Brain microvascular endothelial cell (primary cell): Measurements from ENCODE around the gene STARD5.
A peak's percentile ranks its signal among the peaks of the same experiment; 100 is the strongest.

ENCODE experiments used
- DNase-seq: peaks from one replicate; pipeline ENCODE4 v3.0.0-alpha.2; 2020
- H3K27ac ChIP-seq: fragments of 250-450 bp; sonication (Bioruptor Pico); 2 replicates; pipeline ENCODE4 v1.5.1; 2020; ENCODE audit warnings: mild to moderate bottlenecking, moderate library complexity
- H3K27me3 ChIP-seq: fragments of 250-450 bp; sonication (Bioruptor Pico); replicated peaks from 2 replicates; pipeline ENCODE4 v1.5.1; 2020; ENCODE audit warnings: mild to moderate bottlenecking
- H3K36me3 ChIP-seq: fragments of 250-450 bp; sonication (Bioruptor Pico); replicated peaks from 2 replicates; pipeline ENCODE4 v1.5.1; 2020; ENCODE audit warnings: mild to moderate bottlenecking
- H3K4me3 ChIP-seq: 2 replicates; pipeline ENCODE4 v1.5.1; 2011; ENCODE audit warnings: low read depth, mild to moderate bottlenecking, control low read depth, low read length, moderate library complexity
- in situ Hi-C: cut with HindIII; loops from 2 replicates; pipeline ENCODE4 v1.10.0; 2017; ENCODE audit warnings: low sequenced_read_pairs, low pct_ligation_motif_present
- TF ChIP-seq, protein P1 (sequence below): IDR thresholded peaks from 2 replicates; pipeline ENCODE4 v1.5.1; 2011; ENCODE audit warnings: low read depth, mild to moderate bottlenecking, moderate library complexity, low read length, control low read depth, inconsistent platforms; ENCODE audit errors: missing control alignments

Gene STARD5

GRCh38 chr15:81278306-81279029 lies 45.5 kb downstream of the STARD5 start:
- no peak for DNase-seq
- H3K27ac ChIP-seq: no peak overlapping the region
- in situ Hi-C loops: no loop called here
- no peaks in the 10 kb centered on the region for H3K27me3 ChIP-seq
- TF ChIP-seq, protein P1, sequence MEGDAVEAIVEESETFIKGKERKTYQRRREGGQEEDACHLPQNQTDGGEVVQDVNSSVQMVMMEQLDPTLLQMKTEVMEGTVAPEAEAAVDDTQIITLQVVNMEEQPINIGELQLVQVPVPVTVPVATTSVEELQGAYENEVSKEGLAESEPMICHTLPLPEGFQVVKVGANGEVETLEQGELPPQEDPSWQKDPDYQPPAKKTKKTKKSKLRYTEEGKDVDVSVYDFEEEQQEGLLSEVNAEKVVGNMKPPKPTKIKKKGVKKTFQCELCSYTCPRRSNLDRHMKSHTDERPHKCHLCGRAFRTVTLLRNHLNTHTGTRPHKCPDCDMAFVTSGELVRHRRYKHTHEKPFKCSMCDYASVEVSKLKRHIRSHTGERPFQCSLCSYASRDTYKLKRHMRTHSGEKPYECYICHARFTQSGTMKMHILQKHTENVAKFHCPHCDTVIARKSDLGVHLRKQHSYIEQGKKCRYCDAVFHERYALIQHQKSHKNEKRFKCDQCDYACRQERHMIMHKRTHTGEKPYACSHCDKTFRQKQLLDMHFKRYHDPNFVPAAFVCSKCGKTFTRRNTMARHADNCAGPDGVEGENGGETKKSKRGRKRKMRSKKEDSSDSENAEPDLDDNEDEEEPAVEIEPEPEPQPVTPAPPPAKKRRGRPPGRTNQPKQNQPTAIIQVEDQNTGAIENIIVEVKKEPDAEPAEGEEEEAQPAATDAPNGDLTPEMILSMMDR: no peak
- H3K4me3 ChIP-seq: no peak overlapping the region
- no peaks in the 10 kb centered on the region for H3K36me3 ChIP-seq

DNA sequence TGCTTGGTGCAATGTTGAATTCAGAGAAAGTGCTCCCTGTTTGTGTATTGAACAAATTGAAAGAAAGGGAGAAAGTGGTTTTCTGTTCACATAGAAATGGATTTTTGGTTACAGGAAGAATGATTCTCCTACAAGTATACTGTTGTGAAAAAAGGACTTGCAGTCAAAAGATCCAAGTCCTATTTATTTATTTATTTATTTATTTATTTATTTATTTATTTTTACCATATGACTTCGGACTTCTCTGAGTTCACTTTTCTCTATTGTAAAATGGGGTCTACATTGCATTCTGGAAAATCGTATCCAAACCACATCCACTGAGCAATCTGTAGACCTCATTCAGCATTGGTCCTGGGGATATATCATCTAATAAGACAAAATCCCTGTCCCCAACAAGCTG lies 46.1 kb downstream of the STARD5 start:
- TF ChIP-seq, protein P1: no peak
- in situ Hi-C loops: no loop called here
- Histone ChIP-seq H3K27me3 (no peaks in the 10 kb centered on the region), H3K27ac (no peak overlapping the region), H3K4me3 (no peak overlapping the region), H3K36me3 (no peaks in the 10 kb centered on the region)
- DNase-seq: no peak

DNA sequence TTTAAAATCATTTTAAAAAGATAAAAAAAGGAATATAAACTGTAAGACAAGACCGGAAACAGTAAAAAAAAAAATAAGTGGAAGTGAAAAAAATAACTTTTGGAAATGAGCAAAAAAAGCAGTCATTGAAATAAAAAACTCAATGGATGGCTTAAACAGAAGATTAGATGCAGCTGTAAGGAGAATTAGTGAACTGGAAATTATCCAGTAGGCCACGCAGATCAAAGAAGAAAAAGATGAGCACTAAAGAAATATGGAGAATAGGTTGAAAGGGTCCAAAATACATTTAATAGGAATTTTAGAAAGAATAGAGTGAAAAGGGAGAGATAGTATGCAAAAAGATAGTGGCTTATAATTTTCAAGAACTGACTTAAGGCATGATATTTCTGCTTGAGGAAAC lies 47.0 kb downstream of the STARD5 start:
- in situ Hi-C loops: no loop called here
- no peak for DNase-seq
- Histone ChIP-seq H3K27me3 (no peaks in the 10 kb centered on the region), H3K27ac (no peak overlapping the region), H3K36me3 (no peaks in the 10 kb centered on the region), H3K4me3 (no peak overlapping the region)
- TF ChIP-seq, protein P1: no peak

DNA sequence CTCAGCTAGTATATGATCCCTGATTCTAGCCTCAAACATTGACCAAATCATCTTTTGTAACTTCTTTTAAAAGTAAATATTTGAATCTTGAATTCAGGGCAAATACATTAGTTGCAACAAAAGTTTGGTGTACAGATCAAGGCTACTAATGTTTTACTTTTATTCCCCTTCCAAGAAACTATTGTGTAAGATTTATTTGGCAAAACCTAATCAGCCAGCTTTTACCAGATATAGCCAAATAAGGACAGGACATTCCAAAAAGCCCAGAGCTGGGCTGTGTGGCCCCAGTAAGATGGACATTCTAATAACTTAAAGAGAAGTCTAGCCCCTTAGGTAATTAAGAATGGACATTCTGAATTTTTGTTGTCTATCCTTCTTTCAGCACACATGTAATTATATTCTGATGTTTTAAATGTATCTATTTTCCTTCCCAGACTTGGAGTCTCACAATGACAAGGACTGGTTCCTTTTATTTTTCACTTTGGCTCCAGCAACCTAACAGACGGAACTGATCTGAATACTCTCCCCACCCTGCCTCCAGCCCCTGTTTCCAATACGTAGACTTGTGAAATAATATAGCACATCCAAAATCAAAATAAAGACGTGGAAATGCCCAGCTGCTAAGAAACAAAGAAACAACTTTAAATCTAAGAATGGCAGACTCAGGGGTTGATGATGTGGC lies 48.1 kb downstream of the STARD5 start:
- H3K27me3 ChIP-seq: no peaks in the 10 kb centered on the region
- TF ChIP-seq, protein P1: no peak
- in situ Hi-C loops: no loop called here
- H3K36me3 ChIP-seq: no peaks in the 10 kb centered on the region
- no peak overlapping the region for H3K4me3 ChIP-seq
- H3K27ac ChIP-seq: no peak overlapping the region
- no peak for DNase-seq

- Histone ChIP-seq H3K4me3 (no peak overlapping the region), H3K27me3 (no peaks in the 10 kb centered on the region), H3K36me3 (no peaks in the 10 kb centered on the region), H3K27ac (no peak overlapping the region)
- in situ Hi-C loops: loop anchor here (25.0 kb wide), 1 partner anchor 163 kb away; no protein-coding TSS in a partner anchor
- DNase-seq: peak; percentile 57
- TF ChIP-seq, protein P1: peak; percentile 91
Measured at GRCh38 chr15:81274931-81275707, 48.8 kb downstream of the STARD5 start.
